ENCODE data around the gene CP.

The CP gene

GRCh38 chr3:149266736-149267135 is 45.1 kb upstream of the CP start:
- Histone ChIP-seq H2BK120ac (ENCODE audit: low read depth, low read length) (no peak overlapping the region), H3K4me2 (ENCODE audit: insufficient read depth, low read length, poor library complexity, severe bottlenecking) (no peak overlapping the region), H2BK5ac (ENCODE audit: low read length) (no peak overlapping the region), H3K36me3 (replicated peaks in 1 of 2; ENCODE audit: control insufficient read depth in 2 of 2, insufficient read depth in 2 of 2, low read length in 2 of 2) (no peaks in the 10 kb centered on the region), H3K4me1 (ENCODE audit: control insufficient read depth in 2 of 2, insufficient read depth in 1 of 2, low read depth in 1 of 2, low read length in 2 of 2) (no peaks in the 10 kb centered on the region), H3K4me3 (ENCODE audit: low read length in 2 of 2) (no peak overlapping the region), H2AK5ac (ENCODE audit: low read depth, low read length) (no peak overlapping the region), H2BK12ac (ENCODE audit: low read length) (no peak overlapping the region), H3K18ac (ENCODE audit: low read length) (no peak overlapping the region), H4K91ac (ENCODE audit: low read depth, low read length, poor library complexity) (no peak overlapping the region), H2BK15ac (ENCODE audit: low read length) (no peak overlapping the region), H3K23ac (ENCODE audit: low read depth, low read length, poor library complexity) (no peak overlapping the region), H3K27ac (replicated peaks; ENCODE audit: low read length) (no peak overlapping the region), H3K27me3 (ENCODE audit: control insufficient read depth in 3 of 3, insufficient read depth in 3 of 3, low read depth in 1 of 3, low read length in 3 of 3) (no peaks in the 10 kb centered on the region), H3K9ac (ENCODE audit: low read depth, low read length, poor library complexity) (no peak overlapping the region), H3K4ac (ENCODE audit: low read length) (no peak overlapping the region), H2AFZ (ENCODE audit: low read length) (no peak overlapping the region), H3K14ac (ENCODE audit: low read length) (no peak overlapping the region), H4K8ac (ENCODE audit: low read depth, low read length) (no peak overlapping the region), H3K79me1 (ENCODE audit: low read depth, low read length) (no peaks in the 10 kb centered on the region), H3K9me3 (replicated peaks in 1 of 2; ENCODE audit: control insufficient read depth in 2 of 2, insufficient read depth in 1 of 2, low read depth in 1 of 2, low read length in 2 of 2) (no peaks in the 10 kb centered on the region)
- no peak for DNase-seq (ENCODE audit: low spot score)

- no peak overlapping the region for H4K91ac ChIP-seq (ENCODE audit: low read depth, low read length, poor library complexity)
- H3K18ac ChIP-seq (ENCODE audit: low read length), result no peak overlapping the region
- no peak overlapping the region for H3K23ac ChIP-seq (ENCODE audit: low read depth, low read length, poor library complexity)
- no peak overlapping the region for H3K27ac ChIP-seq (replicated peaks; ENCODE audit: low read length)
- no peaks in the 10 kb centered on the region for H3K4me1 ChIP-seq (ENCODE audit: control insufficient read depth in 2 of 2, insufficient read depth in 1 of 2, low read depth in 1 of 2, low read length in 2 of 2)
- no peak overlapping the region for H3K4ac ChIP-seq (ENCODE audit: low read length)
- H3K4me3 ChIP-seq (ENCODE audit: low read length in 2 of 2), result no peak overlapping the region
- H3K36me3 ChIP-seq (replicated peaks in 1 of 2; ENCODE audit: control insufficient read depth in 2 of 2, insufficient read depth in 2 of 2, low read length in 2 of 2), result no peaks in the 10 kb centered on the region
- H3K9me3 ChIP-seq (replicated peaks in 1 of 2; ENCODE audit: control insufficient read depth in 2 of 2, insufficient read depth in 1 of 2, low read depth in 1 of 2, low read length in 2 of 2), result peaks cover 0 to 2% of the 10 kb centered on the region in 2 donors
- no peak overlapping the region for H2BK12ac ChIP-seq (ENCODE audit: low read length)
- H3K27me3 ChIP-seq (ENCODE audit: control insufficient read depth in 3 of 3, insufficient read depth in 3 of 3, low read depth in 1 of 3, low read length in 3 of 3), result no peaks in the 10 kb centered on the region
- no peak overlapping the region for H3K4me2 ChIP-seq (ENCODE audit: insufficient read depth, low read length, poor library complexity, severe bottlenecking)
- no CpG with 5 or more reads among the region's 1 CpG for WGBS, 2 donors (ENCODE audit: extremely low coverage in 2 of 2, insufficient read length in 2 of 2, insufficient replicate concordance in 1 of 2)
- H2AFZ ChIP-seq (ENCODE audit: low read length), result no peak overlapping the region
- no peak overlapping the region for H2AK5ac ChIP-seq (ENCODE audit: low read depth, low read length)
- H4K8ac ChIP-seq (ENCODE audit: low read depth, low read length), result no peak overlapping the region
- no peak overlapping the region for H2BK120ac ChIP-seq (ENCODE audit: low read depth, low read length)
- no peaks in the 10 kb centered on the region for H3K79me1 ChIP-seq (ENCODE audit: low read depth, low read length)
- H3K9ac ChIP-seq (ENCODE audit: low read depth, low read length, poor library complexity), result no peak overlapping the region
- no peak overlapping the region for H3K14ac ChIP-seq (ENCODE audit: low read length)
- H2BK5ac ChIP-seq (ENCODE audit: low read length), result no peak overlapping the region
- no peak overlapping the region for H2BK15ac ChIP-seq (ENCODE audit: low read length)
- DNase-seq (ENCODE audit: low spot score), result no peak
These were observed 42.2 kb upstream of the CP start for GRCh38 chr3:149263856-149264255.

- no peaks in the 10 kb centered on the region for H3K27me3 ChIP-seq (ENCODE audit: control insufficient read depth in 3 of 3, insufficient read depth in 3 of 3, low read depth in 1 of 3, low read length in 3 of 3)
- H3K18ac ChIP-seq (ENCODE audit: low read length), result peak overlapping the region; percentile 84
- H3K4me1 ChIP-seq (ENCODE audit: control insufficient read depth in 2 of 2, insufficient read depth in 1 of 2, low read depth in 1 of 2, low read length in 2 of 2), result no peaks in the 10 kb centered on the region
- peak overlapping the region; percentile 58 for H2BK15ac ChIP-seq (ENCODE audit: low read length)
- H3K4me3 ChIP-seq (ENCODE audit: low read length in 2 of 2), result no peak overlapping the region
- H2AFZ ChIP-seq (ENCODE audit: low read length), result no peak overlapping the region
- no peak overlapping the region for H3K9ac ChIP-seq (ENCODE audit: low read depth, low read length, poor library complexity)
- WGBS, 2 donors (ENCODE audit: extremely low coverage in 2 of 2, insufficient read length in 2 of 2, insufficient replicate concordance in 1 of 2), result no CpG with 5 or more reads among the region's 4 CpGs
- no peak for DNase-seq (ENCODE audit: low spot score)
- peak overlapping the region; percentile 73 for H2BK12ac ChIP-seq (ENCODE audit: low read length)
- H3K4me2 ChIP-seq (ENCODE audit: insufficient read depth, low read length, poor library complexity, severe bottlenecking), result no peak overlapping the region
- peak overlapping the region; percentile 87 for H3K14ac ChIP-seq (ENCODE audit: low read length)
- H2BK120ac ChIP-seq (ENCODE audit: low read depth, low read length), result no peak overlapping the region
- no peak overlapping the region for H4K8ac ChIP-seq (ENCODE audit: low read depth, low read length)
- peaks cover 0 to 2% of the 10 kb centered on the region in 2 donors for H3K9me3 ChIP-seq (replicated peaks in 1 of 2; ENCODE audit: control insufficient read depth in 2 of 2, insufficient read depth in 1 of 2, low read depth in 1 of 2, low read length in 2 of 2)
- no peaks in the 10 kb centered on the region for H3K36me3 ChIP-seq (replicated peaks in 1 of 2; ENCODE audit: control insufficient read depth in 2 of 2, insufficient read depth in 2 of 2, low read length in 2 of 2)
- H2BK5ac ChIP-seq (ENCODE audit: low read length), result peak overlapping the region; percentile 29
- H3K79me1 ChIP-seq (ENCODE audit: low read depth, low read length), result no peaks in the 10 kb centered on the region
- H3K27ac ChIP-seq (replicated peaks; ENCODE audit: low read length), result no peak overlapping the region
- H3K23ac ChIP-seq (ENCODE audit: low read depth, low read length, poor library complexity), result no peak overlapping the region
- H3K4ac ChIP-seq (ENCODE audit: low read length), result no peak overlapping the region
- peak overlapping the region; percentile 24 for H2AK5ac ChIP-seq (ENCODE audit: low read depth, low read length)
- peak overlapping the region; percentile 72 for H4K91ac ChIP-seq (ENCODE audit: low read depth, low read length, poor library complexity)
These were observed 37.1 kb upstream of the CP start for GRCh38 chr3:149258714-149259113.

GRCh38 chr3:149258298-149258697 is 36.7 kb upstream of the CP start:
- Histone ChIP-seq H3K9me3 (replicated peaks in 1 of 2; ENCODE audit: control insufficient read depth in 2 of 2, insufficient read depth in 1 of 2, low read depth in 1 of 2, low read length in 2 of 2) (peaks cover 0 to 2% of the 10 kb centered on the region in 2 donors), H2BK5ac (ENCODE audit: low read length) (no peak overlapping the region), H3K23ac (ENCODE audit: low read depth, low read length, poor library complexity) (no peak overlapping the region), H2BK120ac (ENCODE audit: low read depth, low read length) (no peak overlapping the region), H4K91ac (ENCODE audit: low read depth, low read length, poor library complexity) (no peak overlapping the region), H3K27me3 (ENCODE audit: control insufficient read depth in 3 of 3, insufficient read depth in 3 of 3, low read depth in 1 of 3, low read length in 3 of 3) (no peaks in the 10 kb centered on the region), H3K4me2 (ENCODE audit: insufficient read depth, low read length, poor library complexity, severe bottlenecking) (no peak overlapping the region), H2AK5ac (ENCODE audit: low read depth, low read length) (no peak overlapping the region), H3K4me1 (ENCODE audit: control insufficient read depth in 2 of 2, insufficient read depth in 1 of 2, low read depth in 1 of 2, low read length in 2 of 2) (no peaks in the 10 kb centered on the region), H3K18ac (ENCODE audit: low read length) (peak overlapping the region; percentile 1), H3K9ac (ENCODE audit: low read depth, low read length, poor library complexity) (no peak overlapping the region), H3K27ac (replicated peaks; ENCODE audit: low read length) (no peak overlapping the region), H2BK15ac (ENCODE audit: low read length) (no peak overlapping the region), H3K4me3 (ENCODE audit: low read length in 2 of 2) (no peak overlapping the region), H3K4ac (ENCODE audit: low read length) (no peak overlapping the region), H3K79me1 (ENCODE audit: low read depth, low read length) (no peaks in the 10 kb centered on the region), H3K14ac (ENCODE audit: low read length) (no peak overlapping the region), H4K8ac (ENCODE audit: low read depth, low read length) (no peak overlapping the region), H3K36me3 (replicated peaks in 1 of 2; ENCODE audit: control insufficient read depth in 2 of 2, insufficient read depth in 2 of 2, low read length in 2 of 2) (no peaks in the 10 kb centered on the region), H2AFZ (ENCODE audit: low read length) (peak overlapping the region; percentile 64), H2BK12ac (ENCODE audit: low read length) (no peak overlapping the region)
- DNase-seq (ENCODE audit: low spot score), result no peak
- WGBS, 2 donors (ENCODE audit: extremely low coverage in 2 of 2, insufficient read length in 2 of 2, insufficient replicate concordance in 1 of 2), result no CpG with 5 or more reads among the region's 3 CpGs
